GM12872 (cell line): ENCODE measurements around the gene CELF4.

Source experiments
- CTCF ChIP-seq: IDR thresholded peaks from 3 replicates; pipeline ENCODE4 v1.5.1; 2011; ENCODE audit warnings: low read depth, mild to moderate bottlenecking, low read length, moderate library complexity; ENCODE audit not compliant: insufficient read depth

The CELF4 gene

DNA sequence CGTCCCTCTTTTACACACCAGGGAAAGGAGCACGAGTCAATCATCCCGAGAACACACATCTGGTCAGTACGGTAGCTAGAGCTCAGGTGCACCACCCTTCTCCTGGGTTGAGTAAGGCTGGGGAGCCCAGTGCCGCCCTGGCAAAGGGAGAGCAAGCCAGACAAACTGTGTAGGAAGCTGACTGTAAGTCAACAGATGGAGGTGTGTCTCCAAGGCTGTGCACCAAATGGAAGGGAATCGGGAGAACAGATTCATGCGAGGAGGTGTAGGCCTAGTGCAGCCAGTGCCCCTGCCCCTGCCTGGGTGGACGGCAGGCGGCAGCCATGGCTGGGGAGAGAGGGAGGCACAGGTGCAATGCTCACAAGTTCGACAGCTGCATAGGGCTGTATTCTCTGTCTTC lies 65.7 kb downstream of the CELF4 start:
- no peak for TF ChIP-seq CTCF

- no peak for TF ChIP-seq CTCF
Measured at GRCh38 chr18:37499044-37499443, 66.6 kb downstream of the CELF4 start.

GRCh38 chr18:37497853-37498518 lies 67.6 kb downstream of the CELF4 start:
- no peak for TF ChIP-seq CTCF

DNA sequence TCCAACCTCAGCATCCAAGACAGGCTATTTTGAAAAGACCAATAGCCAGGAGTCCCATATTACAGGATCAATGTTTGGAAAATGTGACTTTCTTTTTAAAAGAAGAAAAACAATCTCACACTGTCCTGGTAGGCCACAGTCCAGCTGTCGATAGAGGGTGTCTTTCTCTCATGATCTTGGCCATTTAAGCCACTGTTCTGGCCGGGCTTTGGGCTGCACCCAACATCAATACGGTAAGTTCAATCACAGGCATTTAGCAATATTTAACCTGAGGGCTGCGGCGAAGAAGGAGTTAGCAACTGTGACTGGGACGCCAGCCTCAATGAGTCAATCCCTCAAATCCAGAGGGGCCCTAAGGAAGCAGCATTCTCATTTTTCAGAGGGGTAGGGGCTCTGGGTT lies 69.0 kb downstream of the CELF4 start:
- TF ChIP-seq CTCF = no peak

DNA sequence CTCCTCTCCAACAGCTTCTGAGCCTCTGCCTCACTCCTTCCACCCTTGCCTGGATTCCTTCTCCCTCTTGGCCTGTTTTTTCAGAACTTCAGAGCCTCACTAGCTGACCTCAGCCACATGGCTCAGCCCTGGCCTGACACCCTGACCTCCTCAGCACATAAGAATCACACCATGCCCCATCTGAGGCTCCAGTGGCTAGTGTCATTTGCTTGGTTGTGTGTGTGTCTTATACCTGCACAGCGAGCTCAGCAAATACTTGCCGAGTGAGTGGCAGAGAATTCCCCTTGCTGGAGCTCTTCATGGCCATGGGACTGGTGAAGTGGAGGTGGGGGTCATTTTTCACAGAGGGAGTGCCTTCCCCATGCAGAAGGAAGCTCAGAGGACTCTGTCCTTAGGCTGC lies 70.2 kb downstream of the CELF4 start:
- TF ChIP-seq CTCF = no peak

DNA sequence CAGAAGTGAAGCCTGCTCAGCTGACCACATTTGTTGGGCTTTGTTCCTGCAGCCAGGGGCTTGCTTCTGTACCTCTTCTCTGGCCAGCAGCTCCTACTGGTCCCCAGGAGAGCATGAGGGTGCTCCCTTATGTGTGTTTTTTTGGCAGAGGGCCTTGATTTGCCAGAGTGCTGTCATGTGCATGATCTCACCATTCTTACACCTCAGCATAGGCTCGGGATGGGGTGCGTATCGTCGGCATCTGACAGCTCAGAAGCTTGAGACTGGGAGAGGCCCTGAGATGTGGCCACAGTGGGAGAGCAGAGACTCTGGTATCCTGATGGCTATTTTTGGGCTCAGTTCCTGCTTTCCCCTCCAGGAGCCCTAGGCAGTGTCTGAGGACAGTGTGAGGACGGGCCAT lies 71.2 kb downstream of the CELF4 start:
- TF ChIP-seq CTCF = no peak

DNA sequence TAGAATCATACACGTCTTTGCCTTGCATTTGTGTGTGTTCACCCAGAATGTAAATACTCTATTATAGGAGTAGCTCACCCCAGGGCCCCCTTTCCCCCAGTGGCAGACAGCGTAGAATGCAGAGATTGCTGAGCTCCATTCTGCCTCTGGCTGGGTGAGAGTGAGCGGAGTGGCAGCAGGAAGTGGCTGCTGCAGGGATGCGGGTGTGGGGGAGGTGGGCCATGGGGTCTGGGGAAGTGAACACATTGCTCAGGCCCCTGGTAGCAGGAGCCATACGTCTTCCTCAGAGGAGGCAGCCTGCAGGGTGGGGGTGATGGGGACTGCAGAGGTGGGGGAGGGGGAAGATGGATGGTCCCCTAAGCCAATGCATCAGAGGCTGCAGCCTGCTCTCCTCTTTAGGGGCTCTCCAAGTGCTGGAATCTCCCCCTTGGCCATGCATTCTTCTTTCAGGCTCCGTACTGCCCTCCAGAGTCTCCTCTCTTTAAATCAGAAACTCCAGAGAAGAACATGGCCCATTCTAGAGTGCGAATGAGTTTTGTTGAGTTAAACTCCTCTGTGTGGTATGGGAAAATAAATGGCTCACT lies 72.2 kb downstream of the CELF4 start:
- no peak for TF ChIP-seq CTCF
